HepG2 (cell line): ENCODE results near the gene PSMD5. TPM values are rescaled to one million over a fixed set of nuclear protein-coding genes. Genes with fewer than 3 reads are reported as not detected.

Experiments
- BRD4 ChIP-seq: sonication (generic); formaldehyde crosslinking; IDR thresholded peaks from 2 replicates; pipeline ENCODE4 v1.4.0; 2020; ENCODE audit warnings: missing genetic modification reagents
- GRHL1 ChIP-seq: sonication (generic); formaldehyde crosslinking; conservative IDR thresholded peaks from 2 replicates; pipeline ENCODE4 v1.8.0; 2022; ENCODE audit warnings: missing genetic modification reagents
- HINFP ChIP-seq: sonication (generic); formaldehyde crosslinking; IDR thresholded peaks from 2 replicates; pipeline ENCODE4 v1.4.0; 2020; ENCODE audit warnings: low read depth, mild to moderate bottlenecking, missing genetic modification reagents
- JUN ChIP-seq: sonication (generic); formaldehyde crosslinking; IDR thresholded peaks from 2 replicates; pipeline ENCODE4 v1.4.0; 2020; ENCODE audit warnings: mild to moderate bottlenecking, missing genetic modification reagents
- MED1 ChIP-seq: sonication (generic); formaldehyde crosslinking; IDR thresholded peaks from 2 replicates; pipeline ENCODE4 v1.4.0; 2020; ENCODE audit warnings: missing genetic modification reagents
- MNT ChIP-seq: fragments of 450-650 bp; IDR thresholded peaks from 2 replicates; pipeline ENCODE4 v1.6.1; 2016
- MTF1 ChIP-seq: sonication (generic); formaldehyde crosslinking; IDR thresholded peaks from 2 replicates; pipeline ENCODE4 v1.5.0; 2020; ENCODE audit warnings: missing genetic modification reagents
- SUZ12 ChIP-seq: fragments of 150-350 bp; IDR thresholded peaks from 2 replicates; pipeline ENCODE4 v1.6.1; 2014; ENCODE audit warnings: low read depth, low read length
- TSC22D2 ChIP-seq: sonication (generic); formaldehyde crosslinking; IDR thresholded peaks from 2 replicates; pipeline ENCODE4 v1.5.1; 2020; ENCODE audit warnings: missing genetic modification reagents, mild to moderate bottlenecking, borderline replicate concordance
- YEATS4 ChIP-seq: sonication (generic); formaldehyde crosslinking; IDR thresholded peaks from 2 replicates; pipeline ENCODE4 v1.4.0; 2020; ENCODE audit warnings: missing genetic modification reagents, borderline replicate concordance
- ZBTB14 ChIP-seq: sonication (generic); formaldehyde crosslinking; IDR thresholded peaks from 2 replicates; pipeline ENCODE4 v1.4.0; 2020; ENCODE audit warnings: missing genetic modification reagents
- ZNF253 ChIP-seq: sonication (generic); formaldehyde crosslinking; IDR thresholded peaks from 2 replicates; pipeline ENCODE4 v1.8.0; 2022; ENCODE audit warnings: mild to moderate bottlenecking, missing genetic modification reagents, borderline replicate concordance
- polyA plus RNA-seq, 8 experiments: library from polyadenylated mRNA; depleted of rRNA in 3 of 8; stranded (reverse) in 7 of 8; unstranded in 1 of 8; fragments of >200 nt; fragmentation: Illumina TruSeq in 4 of 8; extraction: Trizol in 4 of 8; gene quantifications; 2 replicates each; pipeline versions ENCODE4 v1.2.1 to v1.2.3, GENCODE V29; 2011 to 2016; ENCODE audit warnings: low read depth in 4 of 8, missing spikeins in 1 of 8, mixed read lengths in 1 of 8; ENCODE audit not compliant: insufficient read depth in 1 of 8
- total RNA-seq, 5 experiments: library from RNA; depleted of rRNA; stranded (reverse); fragments of >200 nt; fragmentation: Illumina TruSeq; extraction: Trizol; gene quantifications; 2 replicates each; pipeline ENCODE4 v1.2.3, GENCODE V29; 2016; ENCODE audit warnings: low read depth in 1 of 5
- TF ChIP-seq, protein P1 (sequence below): sonication (generic); formaldehyde crosslinking; IDR thresholded peaks from 2 replicates; pipeline ENCODE4 v1.4.0; 2020; ENCODE audit warnings: mild to moderate bottlenecking, missing genetic modification reagents
- TF ChIP-seq, protein P2 (sequence below): sonication (generic); formaldehyde crosslinking; IDR thresholded peaks from 2 replicates; pipeline ENCODE4 v1.9.0; 2022; ENCODE audit warnings: missing genetic modification reagents, mild to moderate bottlenecking, borderline replicate concordance
- TF ChIP-seq, protein P3 (sequence below): sonication (generic); formaldehyde crosslinking; IDR thresholded peaks from 2 replicates; pipeline ENCODE4 v1.4.0; 2020; ENCODE audit warnings: missing genetic modification reagents
- TF ChIP-seq, protein P4 (sequence below): sonication (generic); formaldehyde crosslinking; conservative IDR thresholded peaks from 2 replicates; pipeline ENCODE4 v1.8.1; 2023; ENCODE audit warnings: missing genetic modification reagents

Gene PSMD5
- total and polyA plus RNA-seq, 2 of the 13 experiments (the other 11 are each of a cell fraction or from before 2014, with no cell fraction given): 12.7 to 18.1 TPM

- TF ChIP-seq HINFP (CRISPR knock-in tag) (no peak), BRD4 (CRISPR knock-in tag) (peak; percentile 74), JUN (0 out of 2 replicates have a peak, but pooled peaks have one; percentile 21), MTF1 (CRISPR knock-in tag) (no peak), MED1 (CRISPR knock-in tag) (peak; percentile 27; the same call in 1 of the 2 replicates), GRHL1 (no peak), YEATS4 (CRISPR knock-in tag) (peak; percentile 64), MNT (no peak), ZNF253 (CRISPR knock-in tag) (no peak), ZBTB14 (CRISPR knock-in tag) (peak; percentile 85), TSC22D2 (0 out of 2 replicates have a peak, but pooled peaks have one; percentile 70), SUZ12 (no peak)
- TF ChIP-seq, protein P1, sequence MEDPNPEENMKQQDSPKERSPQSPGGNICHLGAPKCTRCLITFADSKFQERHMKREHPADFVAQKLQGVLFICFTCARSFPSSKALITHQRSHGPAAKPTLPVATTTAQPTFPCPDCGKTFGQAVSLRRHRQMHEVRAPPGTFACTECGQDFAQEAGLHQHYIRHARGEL (CRISPR knock-in tag): no peak
- TF ChIP-seq, protein P2, sequence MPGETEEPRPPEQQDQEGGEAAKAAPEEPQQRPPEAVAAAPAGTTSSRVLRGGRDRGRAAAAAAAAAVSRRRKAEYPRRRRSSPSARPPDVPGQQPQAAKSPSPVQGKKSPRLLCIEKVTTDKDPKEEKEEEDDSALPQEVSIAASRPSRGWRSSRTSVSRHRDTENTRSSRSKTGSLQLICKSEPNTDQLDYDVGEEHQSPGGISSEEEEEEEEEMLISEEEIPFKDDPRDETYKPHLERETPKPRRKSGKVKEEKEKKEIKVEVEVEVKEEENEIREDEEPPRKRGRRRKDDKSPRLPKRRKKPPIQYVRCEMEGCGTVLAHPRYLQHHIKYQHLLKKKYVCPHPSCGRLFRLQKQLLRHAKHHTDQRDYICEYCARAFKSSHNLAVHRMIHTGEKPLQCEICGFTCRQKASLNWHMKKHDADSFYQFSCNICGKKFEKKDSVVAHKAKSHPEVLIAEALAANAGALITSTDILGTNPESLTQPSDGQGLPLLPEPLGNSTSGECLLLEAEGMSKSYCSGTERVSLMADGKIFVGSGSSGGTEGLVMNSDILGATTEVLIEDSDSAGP: peak; percentile 65; the same call in 1 of the 2 replicates
- TF ChIP-seq, protein P3, sequence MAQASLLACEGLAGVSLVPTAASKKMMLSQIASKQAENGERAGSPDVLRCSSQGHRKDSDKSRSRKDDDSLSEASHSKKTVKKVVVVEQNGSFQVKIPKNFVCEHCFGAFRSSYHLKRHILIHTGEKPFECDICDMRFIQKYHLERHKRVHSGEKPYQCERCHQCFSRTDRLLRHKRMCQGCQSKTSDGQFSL (CRISPR knock-in tag): peak; percentile 28
- TF ChIP-seq, protein P4, sequence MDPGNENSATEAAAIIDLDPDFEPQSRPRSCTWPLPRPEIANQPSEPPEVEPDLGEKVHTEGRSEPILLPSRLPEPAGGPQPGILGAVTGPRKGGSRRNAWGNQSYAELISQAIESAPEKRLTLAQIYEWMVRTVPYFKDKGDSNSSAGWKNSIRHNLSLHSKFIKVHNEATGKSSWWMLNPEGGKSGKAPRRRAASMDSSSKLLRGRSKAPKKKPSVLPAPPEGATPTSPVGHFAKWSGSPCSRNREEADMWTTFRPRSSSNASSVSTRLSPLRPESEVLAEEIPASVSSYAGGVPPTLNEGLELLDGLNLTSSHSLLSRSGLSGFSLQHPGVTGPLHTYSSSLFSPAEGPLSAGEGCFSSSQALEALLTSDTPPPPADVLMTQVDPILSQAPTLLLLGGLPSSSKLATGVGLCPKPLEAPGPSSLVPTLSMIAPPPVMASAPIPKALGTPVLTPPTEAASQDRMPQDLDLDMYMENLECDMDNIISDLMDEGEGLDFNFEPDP (CRISPR knock-in tag): no peak
Observed at GRCh38 chr9:120875954-120876841, 33.5 kb upstream of the PSMD5 start (continued).
